Stimulated activated CD8-positive, alpha-beta memory T cell treated with anti-CD3 and anti-CD28 coated beads, Interleukin-15, amount 100 ng/mL, for 1 hour (primary cell): ENCODE measurements around the gene ANO9.

Source experiments
- DNase-seq: peaks from one replicate; pipeline ENCODE4 v3.0.0-alpha.2; 2020; ENCODE audit warnings: low read depth

Gene ANO9

GRCh38 chr11:382081-382629, 59.7 kb downstream of the ANO9 start:
- no peak for DNase-seq

GRCh38 chr11:381501-382072, 60.2 kb downstream of the ANO9 start:
- no peak for DNase-seq

GRCh38 chr11:380996-381395, 60.8 kb downstream of the ANO9 start:
- DNase-seq, result no peak

- DNase-seq, result no peak
These were observed 61.3 kb downstream of the ANO9 start for GRCh38 chr11:380491-380890.

- no peak for DNase-seq
These were observed 61.7 kb downstream of the ANO9 start for GRCh38 chr11:380095-380480.

- no peak for DNase-seq
These were observed 62.4 kb downstream of the ANO9 start for GRCh38 chr11:379205-380094.

GRCh38 chr11:377883-378500, 63.8 kb downstream of the ANO9 start:
- no peak for DNase-seq

- DNase-seq, result no peak
These were observed 64.5 kb downstream of the ANO9 start for GRCh38 chr11:377174-377865.

- no peak for DNase-seq
These were observed 65.2 kb downstream of the ANO9 start for GRCh38 chr11:376531-377173.

- no peak for DNase-seq
These were observed 66.5 kb downstream of the ANO9 start for GRCh38 chr11:375065-376025.

GRCh38 chr11:373716-374551, 67.9 kb downstream of the ANO9 start:
- no peak for DNase-seq

GRCh38 chr11:372809-373715, 68.7 kb downstream of the ANO9 start:
- no peak for DNase-seq

GRCh38 chr11:371716-372590, 69.9 kb downstream of the ANO9 start:
- no peak for DNase-seq

- DNase-seq, result no peak
These were observed 70.8 kb downstream of the ANO9 start for GRCh38 chr11:371051-371450.

GRCh38 chr11:370070-370941, 71.5 kb downstream of the ANO9 start:
- DNase-seq, result no peak

GRCh38 chr11:369336-370018, 72.3 kb downstream of the ANO9 start, which contains the start of gene B4GALNT4:
TSS of gene B4GALNT4 (plus strand) at chr11:369499. CDS start at chr11:369804, 305 bp downstream.
- DNase-seq, result no peak
